ENCODE results near the gene FCMR.

Gene FCMR

DNA sequence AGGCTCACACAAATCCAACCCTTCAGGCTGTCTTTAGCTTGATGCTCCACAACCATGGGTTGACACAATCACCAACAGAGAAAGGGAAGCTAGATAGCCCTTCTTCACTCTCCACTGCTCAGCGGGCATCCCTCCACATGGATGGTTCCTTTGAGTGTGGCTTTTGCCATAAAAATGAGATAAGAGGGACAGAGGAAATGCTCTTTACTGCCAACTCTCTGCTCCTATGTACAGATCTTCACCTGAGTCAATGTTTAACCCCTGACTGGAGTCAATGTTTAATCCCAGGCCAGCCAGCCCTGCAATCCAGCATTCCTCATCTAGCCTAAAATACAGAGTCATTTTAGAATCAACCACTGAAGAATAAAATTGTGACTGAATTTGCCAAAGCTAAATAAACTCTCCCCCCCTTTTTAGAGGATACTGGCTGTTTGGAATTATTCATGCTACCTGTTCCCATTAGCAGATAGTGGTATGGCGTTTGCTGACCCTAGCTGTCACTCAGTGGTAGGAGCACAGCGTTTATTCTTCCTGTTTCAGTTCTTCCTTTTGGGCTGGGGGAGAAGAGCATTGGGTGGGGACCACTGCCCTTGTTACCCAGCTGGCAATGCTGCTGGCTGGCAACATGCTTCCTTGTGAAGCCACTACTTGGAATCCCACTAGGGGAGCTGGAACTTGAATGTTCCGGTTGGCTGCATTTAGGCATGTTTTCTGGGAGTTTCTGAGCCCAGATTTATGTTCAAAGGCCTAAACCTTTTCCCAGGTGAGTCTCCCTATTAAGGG is 29.8 kb upstream of the FCMR start:
- DNase-seq (ENCODE audit: low read depth in 4 of 4, low spot score in 1 of 4): no peak

DNA sequence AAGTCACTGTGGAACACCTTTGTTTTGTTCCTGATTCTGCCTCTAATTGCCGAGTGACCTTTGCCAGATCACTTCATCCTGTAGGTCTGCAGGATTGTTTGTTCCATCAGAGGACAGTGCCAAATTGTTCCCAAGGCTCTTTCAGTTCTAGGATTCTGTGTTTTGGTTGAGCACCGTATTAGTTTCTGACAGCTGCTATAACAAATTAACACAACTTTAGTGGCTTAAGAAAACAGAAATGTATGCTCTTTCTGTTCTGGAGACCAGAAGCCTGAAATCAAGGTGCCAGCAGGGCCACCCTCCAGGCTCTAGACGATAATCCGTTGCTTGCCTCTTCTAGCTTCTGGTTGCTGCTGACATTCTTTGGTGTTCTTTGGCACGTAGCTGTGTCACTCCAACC is 27.9 kb upstream of the FCMR start:
- DNase-seq (ENCODE audit: low read depth in 4 of 4, low spot score in 1 of 4): no peak

DNA sequence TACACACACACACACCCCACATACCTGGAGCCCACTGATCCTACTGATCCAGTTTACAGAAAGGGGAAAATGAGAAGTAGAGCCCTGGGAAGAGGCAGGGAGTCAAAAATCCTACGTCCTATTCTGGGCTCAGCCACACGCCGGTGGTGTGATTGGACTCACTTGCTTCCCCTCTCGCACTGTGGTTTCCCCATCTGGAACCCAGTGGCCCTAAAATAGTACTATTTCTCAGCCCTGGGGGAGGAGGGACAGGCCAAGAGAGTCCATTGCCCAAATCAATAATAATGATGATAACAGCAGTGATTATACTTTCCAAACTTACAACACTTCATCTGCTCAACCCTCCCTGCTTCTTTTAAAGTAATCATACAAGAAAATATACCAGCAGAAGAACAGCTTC is 27.5 kb upstream of the FCMR start:
- DNase-seq (ENCODE audit: low read depth in 4 of 4, low spot score in 1 of 4): no peak

DNA sequence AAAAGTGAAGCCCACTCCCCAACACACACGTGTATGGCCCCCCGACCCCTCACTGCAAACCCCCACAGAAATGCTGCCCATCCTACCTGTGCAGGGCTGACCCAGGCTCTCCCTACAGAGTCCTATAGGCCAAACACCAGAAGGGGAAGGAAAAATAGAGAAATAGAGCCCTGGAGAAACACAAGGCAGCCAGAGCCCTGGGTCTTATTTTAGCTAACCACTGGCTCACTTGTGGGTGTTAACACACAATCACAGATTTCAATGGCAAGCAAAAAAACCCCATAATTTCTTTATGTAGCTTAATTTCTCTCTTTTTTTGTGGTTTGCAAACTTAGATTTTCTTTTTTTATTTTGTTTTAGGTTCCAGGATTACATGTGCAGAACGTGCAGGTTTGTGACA is 25.5 kb upstream of the FCMR start:
- no peak for DNase-seq (ENCODE audit: low read depth in 4 of 4, low spot score in 1 of 4)

DNA sequence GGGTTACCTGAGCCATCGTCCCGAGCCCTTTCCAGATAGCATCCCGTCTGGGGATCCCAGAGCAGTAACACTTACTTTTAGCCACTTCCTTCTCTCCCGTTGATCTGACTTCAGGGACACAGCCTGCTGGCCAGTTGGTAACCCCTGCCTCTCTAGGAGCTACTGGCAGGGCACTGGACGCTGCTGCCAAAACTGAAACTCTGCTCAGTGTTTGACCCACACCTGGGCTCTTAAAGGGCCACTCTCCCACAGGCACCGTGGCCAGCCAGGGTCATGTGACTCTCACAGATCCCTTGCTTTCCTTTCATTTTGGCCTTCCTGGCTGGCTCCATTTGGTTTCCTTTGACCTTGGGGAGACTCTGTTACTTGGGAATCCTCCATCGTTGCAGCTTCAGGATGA is 24.5 kb upstream of the FCMR start, which contains the start of gene PIGR:
Gene PIGR, minus strand, starts transcription at position 206 of the 400 bp plus-strand sequence. CDS start 5,935 bp downstream, outside the sequence.
- DNase-seq (ENCODE audit: low read depth in 4 of 4, low spot score in 1 of 4): no peak

DNA sequence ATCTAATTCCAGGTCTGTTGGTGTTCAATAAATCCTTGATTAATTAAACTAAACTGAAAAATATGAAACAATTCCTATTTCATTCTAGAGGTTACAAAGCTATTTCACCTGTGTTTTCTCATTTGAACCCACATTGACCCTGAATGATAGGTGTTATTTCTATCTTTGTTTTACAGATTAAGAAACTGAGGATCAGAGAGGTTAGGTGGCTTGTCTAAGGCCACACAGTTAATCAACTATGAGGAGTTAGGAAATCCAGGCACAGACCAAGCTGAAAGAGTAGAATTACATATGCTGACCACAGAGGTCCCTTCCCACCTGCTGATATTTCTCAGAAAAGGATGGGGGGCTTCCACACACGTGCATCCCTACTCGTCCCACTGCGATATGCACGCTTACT is 24.0 kb upstream of the FCMR start:
- no peak for DNase-seq (ENCODE audit: low read depth in 4 of 4, low spot score in 1 of 4)

DNA sequence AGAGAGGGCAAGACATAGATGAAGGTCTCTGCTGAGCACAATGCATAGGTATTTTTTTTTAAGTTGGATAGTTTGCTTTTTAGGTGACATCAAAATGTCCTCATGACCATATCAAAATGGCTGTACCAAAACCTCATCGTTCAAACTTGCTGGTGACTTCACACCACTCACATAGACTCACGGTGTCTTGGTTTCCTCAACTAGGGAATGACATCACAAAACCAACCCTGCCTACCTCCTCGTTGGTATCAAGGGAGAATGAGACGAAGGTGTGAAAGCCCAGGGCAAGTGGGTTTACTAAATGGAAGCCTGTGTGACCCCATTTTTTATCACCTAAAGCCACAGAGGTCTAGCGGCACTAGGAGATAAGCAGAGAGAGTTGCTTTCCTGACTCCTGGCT is 23.0 kb upstream of the FCMR start:
- no peak for DNase-seq (ENCODE audit: low read depth in 4 of 4, low spot score in 1 of 4)

DNA sequence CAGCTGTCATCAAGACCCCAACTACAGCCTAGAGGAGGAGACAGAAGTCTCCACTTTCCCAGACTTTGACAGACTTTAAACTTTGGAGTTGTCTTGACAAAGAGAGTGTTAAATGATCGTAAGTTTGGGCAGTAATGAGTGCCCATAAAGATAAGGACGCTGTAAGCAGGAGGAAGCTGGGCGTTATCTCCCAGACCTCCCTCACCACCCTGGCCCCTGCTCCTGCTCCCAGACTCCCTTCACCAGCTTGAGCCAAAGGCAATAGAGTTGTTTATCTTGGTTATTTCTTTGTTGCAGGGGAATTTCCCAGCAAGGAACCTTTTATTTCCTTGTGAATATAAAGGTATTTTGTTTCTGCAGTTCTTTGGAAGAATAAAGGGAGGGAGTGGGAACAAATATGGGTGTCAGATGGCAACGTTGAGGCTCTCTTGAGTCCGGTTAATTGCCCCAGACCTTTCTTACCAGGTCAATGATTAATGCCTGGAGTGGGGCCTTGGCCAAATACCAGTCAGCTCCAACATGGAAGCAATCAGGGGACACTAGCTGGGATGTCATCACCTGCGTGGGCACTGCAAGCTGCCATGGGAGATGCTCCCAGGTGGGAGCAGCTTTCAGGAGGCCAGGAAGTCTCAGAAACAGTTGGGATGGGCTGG is 20.2 kb upstream of the FCMR start:
- DNase-seq (ENCODE audit: low read depth in 4 of 4, low spot score in 1 of 4): no peak

DNA sequence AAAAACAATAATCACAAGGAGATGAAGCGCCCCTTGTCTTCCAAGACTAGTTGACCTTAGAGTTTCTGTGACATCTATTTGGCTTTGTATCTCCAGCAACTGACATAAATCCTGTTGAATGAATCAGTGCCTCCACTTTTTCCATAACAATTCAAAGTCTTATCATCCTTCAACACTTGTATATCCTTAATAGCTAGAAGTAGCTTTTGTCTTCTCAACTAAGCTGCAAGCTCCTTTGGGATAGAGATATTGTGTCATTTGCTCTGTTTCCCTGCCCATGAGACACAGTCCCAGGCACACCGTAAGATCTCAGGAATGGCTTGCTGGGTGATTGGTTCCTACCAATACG is 18.8 kb upstream of the FCMR start:
- DNase-seq (ENCODE audit: low read depth in 4 of 4, low spot score in 1 of 4): no peak

DNA sequence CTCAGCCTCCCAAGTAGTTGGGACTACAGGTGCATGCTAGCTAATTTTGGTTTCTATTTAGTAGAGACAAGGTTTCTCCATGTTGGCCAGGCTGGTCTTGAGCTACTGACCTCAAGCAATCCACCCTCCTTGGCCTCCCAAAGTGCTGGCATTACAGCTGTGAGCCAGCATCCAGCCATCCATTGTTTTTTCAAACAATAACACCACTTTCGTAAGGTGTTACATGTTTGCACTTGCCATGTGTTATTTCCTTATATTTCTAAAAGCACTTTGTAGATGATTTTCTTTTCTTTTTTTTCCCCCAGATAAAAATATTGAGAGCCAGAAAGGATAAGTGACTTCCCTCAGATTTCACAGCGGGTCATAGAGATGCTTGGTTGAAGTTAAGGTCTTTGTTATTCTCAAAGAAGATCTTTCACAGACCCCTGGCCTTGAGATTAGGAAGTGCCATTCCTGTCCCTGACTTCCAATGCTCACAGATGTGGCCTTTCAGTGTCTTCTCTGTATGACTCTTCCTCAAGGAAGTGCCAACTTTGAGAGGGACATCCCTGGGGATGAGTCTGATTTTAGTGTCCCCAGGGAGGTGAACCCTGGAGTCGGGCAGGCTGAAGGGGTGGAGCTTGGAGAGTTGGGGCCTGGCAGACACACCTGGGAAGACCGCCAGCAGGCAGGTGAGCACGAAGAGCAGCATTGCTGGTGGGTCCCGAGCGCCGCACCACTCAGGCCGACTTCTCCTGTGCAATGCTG is 18.3 kb upstream of the FCMR start:
- no peak for DNase-seq (ENCODE audit: low read depth in 4 of 4, low spot score in 1 of 4)

DNA sequence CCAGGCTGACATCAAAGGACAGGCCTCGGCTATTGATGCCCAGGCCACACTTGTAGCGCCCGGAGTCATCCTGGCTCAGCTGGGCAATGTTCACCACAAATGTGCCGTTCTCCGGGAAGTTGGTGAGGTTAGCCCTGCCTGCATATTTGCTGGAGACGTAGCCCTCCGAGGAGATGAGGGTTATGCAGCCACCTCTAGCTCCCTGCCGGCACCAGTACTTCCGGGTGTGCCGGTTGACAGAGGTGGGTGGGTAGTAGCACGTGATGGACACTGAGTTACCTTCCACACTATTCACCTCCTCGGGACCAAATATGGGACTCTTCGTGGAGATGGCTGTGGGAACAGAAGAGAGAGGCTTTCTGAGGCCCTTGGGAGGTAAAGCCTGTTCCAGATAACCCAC is 17.4 kb upstream of the FCMR start:
- no peak for DNase-seq (ENCODE audit: low read depth in 4 of 4, low spot score in 1 of 4)

DNA sequence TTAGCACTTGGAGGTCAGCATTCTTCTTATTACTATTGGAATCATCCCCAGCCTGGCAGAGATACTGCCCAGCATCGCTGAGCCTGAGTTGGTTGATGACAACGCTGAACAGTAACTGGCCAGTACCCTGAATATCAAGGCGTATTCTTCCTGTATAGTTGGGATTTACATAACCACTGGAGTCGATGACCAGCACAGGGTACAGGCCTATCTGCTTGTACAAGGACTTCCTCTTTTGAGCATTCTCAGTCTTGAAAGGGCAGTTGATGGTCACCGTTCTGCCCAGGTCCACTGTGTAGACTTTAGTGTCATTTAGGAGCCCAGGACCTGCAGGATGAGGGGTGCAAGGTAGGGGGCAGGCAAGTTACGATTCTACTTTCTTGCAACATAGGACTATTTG is 15.7 kb upstream of the FCMR start:
- no peak for DNase-seq (ENCODE audit: low read depth in 4 of 4, low spot score in 1 of 4)

DNA sequence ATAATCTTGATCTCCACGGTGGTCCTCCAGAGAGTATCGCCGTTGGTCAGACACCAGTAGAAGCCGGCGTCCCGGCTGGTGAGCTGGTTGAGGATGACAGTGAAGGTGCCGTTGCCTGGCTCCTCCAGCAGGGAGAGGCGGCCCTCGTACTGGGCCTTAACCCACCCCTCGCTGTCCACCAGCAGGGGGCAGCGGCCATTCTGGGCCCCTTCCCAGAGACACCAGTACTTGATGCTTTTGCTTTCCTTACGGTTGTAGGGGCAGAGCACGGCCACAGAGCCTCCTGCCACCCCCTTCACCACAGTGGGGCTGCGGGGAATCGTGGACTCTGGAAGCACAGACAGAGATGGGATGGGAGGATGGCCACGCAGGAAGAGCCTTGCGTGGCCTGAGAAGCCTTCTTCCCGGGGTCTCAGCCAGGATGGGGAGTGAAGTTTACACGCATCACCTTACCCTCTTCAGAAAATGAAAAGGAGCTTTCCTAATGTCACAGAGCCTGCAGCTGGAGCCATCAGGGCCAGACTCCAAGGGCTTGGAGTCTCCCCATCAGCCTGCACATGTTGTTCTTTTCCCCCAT is 13.8 kb upstream of the FCMR start:
- no peak for DNase-seq (ENCODE audit: low read depth in 4 of 4, low spot score in 1 of 4)

DNA sequence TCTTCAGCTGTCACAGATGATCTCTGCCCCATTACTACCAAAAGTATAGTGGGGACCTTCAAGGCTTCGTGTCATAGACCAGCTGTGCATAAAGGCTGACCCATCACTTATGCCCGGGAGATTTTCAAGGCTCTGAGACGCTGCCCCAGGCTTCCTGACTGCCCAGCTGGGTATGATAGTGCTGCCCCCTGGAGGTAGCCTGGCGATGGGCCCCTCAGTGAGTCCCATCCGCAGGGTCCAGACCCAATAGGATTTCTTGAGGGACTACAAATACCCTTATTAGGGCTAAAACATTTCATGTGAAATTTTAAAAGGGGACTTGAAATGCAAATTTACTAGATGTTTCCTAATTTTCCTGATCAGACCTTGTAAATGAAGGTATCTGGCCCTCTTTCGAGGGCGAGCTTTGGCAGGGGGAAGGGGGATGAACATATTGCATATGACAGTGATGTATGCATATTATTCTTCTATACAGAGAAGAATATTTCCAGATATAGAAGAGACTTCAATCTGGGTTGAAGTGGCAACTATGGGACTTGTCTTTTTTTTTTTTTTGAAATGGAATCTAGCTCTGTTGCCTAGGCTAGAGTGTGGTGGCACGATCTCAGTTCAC is 11.7 kb upstream of the FCMR start:
- DNase-seq (ENCODE audit: low read depth in 4 of 4, low spot score in 1 of 4): peak in 3 of 4 experiments; percentile 52 to 59 (median 59)

DNA sequence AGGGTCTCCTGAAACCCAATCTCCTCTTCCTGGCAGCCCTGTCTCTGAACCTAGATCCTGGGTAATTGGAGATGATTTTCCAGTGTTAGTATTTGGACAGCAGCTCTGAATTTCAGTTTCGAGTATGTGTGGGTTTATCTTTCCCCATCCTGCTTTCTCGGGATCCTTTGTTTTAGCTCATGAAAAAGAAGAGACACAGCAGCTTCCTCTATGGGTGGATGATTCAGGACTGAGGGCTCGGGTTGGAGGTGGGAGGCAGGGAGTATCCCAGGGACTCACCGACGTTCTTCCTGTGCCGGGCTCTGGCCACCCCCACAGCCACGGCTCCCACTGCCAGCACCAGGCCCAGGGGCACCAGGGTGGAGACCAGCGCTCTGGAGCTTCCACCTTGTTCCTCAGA is 10.4 kb upstream of the FCMR start:
- DNase-seq (ENCODE audit: low read depth in 4 of 4, low spot score in 1 of 4): no peak

DNA sequence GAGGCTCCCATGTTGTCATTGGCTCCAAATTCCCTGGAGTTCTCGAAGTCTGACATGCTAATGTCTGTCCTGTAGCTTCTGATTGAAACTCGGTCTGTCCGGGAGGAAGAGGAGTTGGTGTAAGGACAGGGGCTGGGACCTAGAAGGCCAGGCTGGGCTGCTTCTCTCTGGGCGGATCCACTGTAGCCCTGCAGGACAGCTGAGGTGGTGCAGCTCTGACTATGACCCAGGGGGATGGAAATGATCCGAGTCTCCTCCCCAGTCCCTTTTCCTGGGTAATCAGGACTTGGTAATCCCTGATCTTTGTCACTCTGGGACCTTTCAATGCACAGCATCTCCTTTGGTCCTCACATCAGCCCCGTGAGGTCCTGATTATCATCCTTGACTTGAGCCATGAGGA is 10.0 kb upstream of the FCMR start:
- DNase-seq (ENCODE audit: low read depth in 4 of 4, low spot score in 1 of 4): no peak

DNA sequence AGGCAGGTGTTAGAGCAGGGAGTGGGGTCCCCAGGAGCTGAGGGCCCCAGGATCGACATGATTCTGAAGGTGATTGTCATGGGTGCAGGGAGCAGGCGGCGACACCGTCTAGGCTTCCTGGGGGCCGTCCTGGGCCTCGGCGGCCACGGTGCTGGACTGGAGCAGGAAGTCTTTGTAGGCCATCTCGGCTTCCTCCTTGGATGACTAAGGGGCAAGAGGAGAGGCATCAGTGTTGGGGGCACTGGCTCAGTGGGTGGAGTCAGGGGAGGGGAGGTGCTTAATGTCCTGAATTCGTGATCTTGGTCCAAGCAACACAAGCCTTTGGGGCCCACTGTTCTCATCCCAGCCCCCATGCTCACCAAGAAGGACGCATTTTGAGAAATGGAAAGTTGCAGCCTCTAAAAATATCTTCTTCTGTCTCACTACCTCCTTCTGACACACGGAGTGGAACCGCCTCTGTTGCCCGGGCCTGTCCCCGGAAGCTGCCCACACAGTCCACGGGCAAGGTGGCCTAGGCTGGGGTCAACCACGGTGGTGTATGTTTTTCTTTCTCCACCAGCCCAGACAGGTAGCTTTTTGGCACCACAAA is 8.6 kb upstream of the FCMR start:
- DNase-seq (ENCODE audit: low read depth in 4 of 4, low spot score in 1 of 4): no peak

DNA sequence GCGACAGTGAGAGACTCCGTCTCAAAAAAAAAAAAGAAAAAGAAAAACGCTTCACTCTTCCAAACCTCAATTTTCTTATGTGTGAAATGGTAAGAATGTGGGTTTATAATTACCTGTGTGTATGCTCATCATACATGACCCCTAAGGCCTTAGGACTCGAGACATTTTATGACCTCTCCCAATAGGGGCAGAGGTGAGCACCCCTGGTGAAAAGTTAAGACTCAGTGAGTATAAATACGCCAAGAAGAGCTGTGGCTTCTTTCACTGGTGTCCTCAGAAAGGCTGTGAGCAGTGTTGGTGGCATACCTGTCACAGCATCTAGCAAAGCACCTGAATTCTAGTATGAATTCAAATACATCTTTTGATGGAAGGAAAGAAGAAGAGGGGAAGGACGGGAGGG is 7.8 kb upstream of the FCMR start:
- DNase-seq (ENCODE audit: low read depth in 4 of 4, low spot score in 1 of 4): no peak

DNA sequence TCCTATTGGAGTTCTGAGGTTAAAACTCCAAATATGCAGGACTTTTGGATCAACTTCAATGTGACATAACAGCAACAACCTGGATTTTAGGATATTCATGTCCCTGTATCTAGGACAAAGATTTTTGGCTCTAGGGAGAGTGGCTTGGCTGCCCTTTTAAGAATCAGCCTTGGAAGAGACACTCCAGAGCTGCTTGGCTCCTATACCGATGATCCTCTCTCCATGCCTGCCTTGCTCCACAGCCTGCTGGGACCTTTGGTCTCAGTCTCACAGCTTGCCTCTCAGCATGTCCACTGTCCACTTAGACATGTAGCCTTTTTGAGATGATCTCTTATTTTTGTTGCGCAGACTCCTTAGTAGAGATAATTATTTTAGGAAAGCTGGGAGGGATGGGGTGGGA is 4.5 kb upstream of the FCMR start:
- no peak for DNase-seq (ENCODE audit: low read depth in 4 of 4, low spot score in 1 of 4)

DNA sequence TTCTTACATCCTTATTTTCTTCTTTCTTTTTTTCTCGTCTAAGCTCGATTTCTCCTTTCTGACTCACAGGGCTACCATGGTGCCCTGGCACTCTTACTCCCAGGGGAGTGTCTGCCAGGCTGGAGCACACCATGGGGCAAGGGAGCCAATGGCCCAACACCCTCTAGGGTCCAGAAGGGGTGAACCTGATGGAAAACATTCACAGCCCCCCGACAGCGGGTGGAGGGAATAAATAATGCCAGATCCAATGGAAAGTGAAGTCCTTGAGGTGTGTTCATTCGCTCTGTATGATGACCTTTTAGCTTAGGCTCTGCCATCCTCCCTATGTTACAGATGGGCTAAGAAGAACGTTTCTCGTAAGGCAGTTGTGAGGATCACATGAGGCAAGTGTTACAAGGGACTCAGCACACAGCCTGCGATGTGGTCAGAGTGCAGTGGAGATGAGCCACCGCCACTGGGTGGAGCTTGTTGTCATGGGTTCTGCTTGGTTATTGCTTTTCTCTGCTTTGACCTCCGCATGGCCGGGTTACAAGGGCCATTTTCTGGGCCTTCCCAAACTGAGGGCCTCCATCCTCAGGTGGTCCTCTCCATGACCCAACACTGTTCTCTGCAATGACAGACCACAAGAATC is 3.5 kb upstream of the FCMR start:
- no peak for DNase-seq (ENCODE audit: low read depth in 4 of 4, low spot score in 1 of 4)
